SH-SY5Y (cell line): ENCODE data around the gene TASP1.

Experiments used
- GATA2 ChIP-seq: IDR thresholded peaks from 2 replicates; pipeline ENCODE4 v1.6.1; 2011; ENCODE audit warnings: mild to moderate bottlenecking, low read depth, low read length
- GATA3 ChIP-seq: IDR thresholded peaks from 2 replicates; pipeline ENCODE4 v1.6.1; 2011; ENCODE audit warnings: low read depth, mild to moderate bottlenecking, low read length, moderate library complexity

Gene TASP1

GRCh38 chr20:13492001-13492481 lies 146.7 kb downstream of the TASP1 start:
- TF ChIP-seq GATA3 (no peak), GATA2 (no peak)

DNA sequence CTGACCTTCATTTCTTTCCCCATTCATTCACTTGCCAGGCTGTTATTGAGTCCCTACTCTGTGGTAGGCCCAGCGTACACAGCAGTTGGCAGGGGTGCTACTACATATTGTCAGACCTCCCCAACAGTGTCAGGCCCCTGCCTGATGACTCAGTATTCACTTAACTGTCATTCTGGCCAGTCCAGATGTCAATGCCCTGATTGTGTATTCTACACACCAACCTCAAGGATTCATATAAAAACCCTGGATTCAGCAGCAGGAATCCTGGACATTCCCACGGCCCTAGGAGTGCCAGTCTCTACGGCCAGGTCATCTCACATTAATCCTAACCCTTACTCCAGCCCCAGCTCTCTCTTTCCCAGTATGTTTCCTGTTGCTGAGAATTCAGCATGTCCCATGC lies 151.5 kb downstream of the TASP1 start:
- TF ChIP-seq GATA3: no peak
- TF ChIP-seq GATA2: no peak

GRCh38 chr20:13486694-13487093 lies 152.0 kb downstream of the TASP1 start:
- TF ChIP-seq GATA3 (no peak), GATA2 (no peak)

GRCh38 chr20:13485576-13485975 lies 153.2 kb downstream of the TASP1 start:
- TF ChIP-seq GATA2 (no peak), GATA3 (no peak)

GRCh38 chr20:13478366-13478765 lies 160.4 kb downstream of the TASP1 start:
- TF ChIP-seq GATA3 (no peak), GATA2 (no peak)

DNA sequence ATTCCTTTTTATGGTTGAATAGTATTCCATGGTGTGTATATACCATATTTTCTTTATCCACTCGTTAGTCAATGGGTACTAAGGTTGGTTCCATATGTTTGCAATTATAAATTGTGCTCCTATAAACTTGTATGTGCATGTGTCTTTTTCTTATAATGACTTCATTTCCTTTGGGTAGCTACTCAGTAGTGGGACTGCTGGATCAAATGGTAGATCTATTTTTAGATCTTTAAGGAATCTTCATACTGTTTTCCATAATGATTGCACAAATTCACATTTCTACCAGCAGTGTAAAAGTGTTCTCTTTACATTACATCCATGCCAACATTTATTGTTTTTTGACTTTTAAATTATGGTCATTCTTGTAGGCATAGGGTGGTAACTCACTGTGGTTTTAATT lies 164.3 kb downstream of the TASP1 start:
- no peak for TF ChIP-seq GATA2
- TF ChIP-seq GATA3: no peak

DNA sequence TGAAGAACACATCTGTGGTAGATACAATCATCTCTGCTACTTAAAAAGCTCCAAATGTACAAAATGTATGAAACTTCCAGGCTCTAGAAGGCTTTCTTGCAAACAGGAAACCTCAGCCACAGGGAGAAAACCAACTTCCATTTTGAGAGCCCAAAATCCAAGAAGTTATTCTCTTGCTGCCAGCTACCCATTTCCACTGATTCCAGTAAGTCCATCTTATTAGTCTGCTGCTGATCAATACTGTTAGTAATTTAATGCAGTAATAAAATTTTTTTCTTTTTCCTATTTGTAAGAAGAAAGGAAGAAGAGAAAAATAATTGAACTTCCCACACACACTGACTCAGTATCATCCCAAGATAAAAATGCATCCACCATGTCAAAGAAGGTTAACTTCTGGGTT lies 169.5 kb downstream of the TASP1 start:
- no peak for TF ChIP-seq GATA2
- no peak for TF ChIP-seq GATA3

DNA sequence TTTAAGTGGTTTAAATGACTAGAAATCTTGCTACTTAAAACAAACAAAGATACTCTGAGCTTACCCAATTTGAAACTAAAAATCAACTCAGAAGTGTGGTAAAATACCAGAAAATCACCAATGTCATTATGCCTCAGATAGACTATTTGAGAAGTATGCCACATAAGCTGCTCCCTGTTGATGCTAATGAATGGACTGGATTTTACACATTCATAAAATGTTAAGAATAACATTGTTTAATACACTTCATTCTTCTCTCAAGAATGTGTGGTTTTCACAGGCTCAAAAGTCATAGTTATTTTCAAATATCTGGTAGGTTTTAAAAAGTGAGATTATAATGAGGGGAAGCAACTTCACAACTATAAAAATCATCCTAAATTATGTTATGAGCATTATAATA lies 170.6 kb downstream of the TASP1 start:
- TF ChIP-seq GATA2 (no peak), GATA3 (no peak)

GRCh38 chr20:13464702-13465101 lies 174.0 kb downstream of the TASP1 start:
- TF ChIP-seq GATA3 (no peak), GATA2 (no peak)

GRCh38 chr20:13461849-13462458 lies 176.8 kb downstream of the TASP1 start:
- TF ChIP-seq GATA2: no peak
- TF ChIP-seq GATA3: no peak

DNA sequence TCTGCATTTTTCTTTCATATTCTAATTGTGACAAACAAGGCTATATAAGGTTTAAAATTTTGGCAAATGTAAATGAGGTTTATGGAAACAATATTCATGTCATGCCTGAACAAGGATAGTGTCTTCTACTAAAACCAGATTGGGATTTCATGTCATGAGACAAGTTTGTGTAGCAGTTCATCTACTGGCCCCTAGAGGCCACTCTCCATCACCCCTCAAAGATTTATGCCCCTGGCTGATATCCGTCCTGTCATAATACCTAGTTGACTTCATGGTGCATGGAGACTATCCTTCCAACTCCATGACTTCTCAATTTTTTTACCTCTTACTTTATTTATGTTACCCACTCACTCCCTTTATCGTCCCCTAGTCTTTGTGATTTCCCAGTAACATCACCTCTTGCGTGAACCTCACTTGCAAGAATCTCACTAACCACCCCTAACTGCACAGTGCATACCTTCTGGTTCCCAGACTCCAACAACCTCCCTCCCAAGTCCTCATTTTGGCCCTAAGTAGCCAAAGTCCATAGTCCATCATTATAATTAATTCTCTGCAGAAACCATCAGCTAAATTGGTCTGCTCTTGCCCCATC lies 179.8 kb downstream of the TASP1 start:
- TF ChIP-seq GATA2 (no peak), GATA3 (no peak)

- no peak for TF ChIP-seq GATA3
- TF ChIP-seq GATA2: no peak
Measured at GRCh38 chr20:13457487-13457886, 181.2 kb downstream of the TASP1 start.

DNA sequence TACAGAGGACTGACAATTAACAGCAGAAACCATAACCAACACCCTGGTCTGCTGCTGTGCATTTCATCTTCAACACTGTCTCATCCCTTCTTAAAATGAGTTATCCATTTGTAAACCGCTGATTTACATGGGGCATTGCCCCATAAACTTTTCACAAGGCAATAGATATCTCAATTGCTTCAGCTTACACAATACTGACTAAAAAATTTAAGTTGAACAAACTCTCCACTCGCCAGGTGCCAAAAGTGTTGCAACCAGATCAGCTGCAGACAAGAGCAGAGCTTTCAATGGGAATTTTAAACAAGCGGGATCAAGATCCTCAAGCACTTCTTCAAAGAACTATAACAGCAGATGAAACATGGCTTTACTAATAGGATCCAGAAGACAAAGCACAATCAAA lies 183.0 kb downstream of the TASP1 start:
- no peak for TF ChIP-seq GATA2
- no peak for TF ChIP-seq GATA3

DNA sequence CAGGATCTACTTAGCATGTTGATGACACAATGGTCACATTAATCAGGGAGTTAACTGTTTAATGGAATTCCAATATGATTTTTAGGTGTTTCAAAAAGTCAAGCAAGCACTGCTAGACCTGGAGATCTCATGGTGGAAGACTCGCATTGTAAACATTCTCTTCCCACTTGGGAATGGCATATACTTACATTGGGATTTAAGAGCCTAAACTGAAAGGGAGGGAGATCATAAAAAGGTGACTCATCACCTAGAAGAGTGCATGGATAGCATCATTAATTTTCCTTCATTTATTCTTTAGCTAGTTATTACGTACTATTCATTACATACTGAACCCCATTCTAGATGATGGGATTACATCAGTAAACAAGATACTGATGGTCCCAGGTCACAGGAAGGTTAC lies 185.4 kb downstream of the TASP1 start:
- TF ChIP-seq GATA3 (no peak), GATA2 (no peak)

GRCh38 chr20:13452470-13453124 lies 186.1 kb downstream of the TASP1 start:
- TF ChIP-seq GATA3 (no peak), GATA2 (no peak)

DNA sequence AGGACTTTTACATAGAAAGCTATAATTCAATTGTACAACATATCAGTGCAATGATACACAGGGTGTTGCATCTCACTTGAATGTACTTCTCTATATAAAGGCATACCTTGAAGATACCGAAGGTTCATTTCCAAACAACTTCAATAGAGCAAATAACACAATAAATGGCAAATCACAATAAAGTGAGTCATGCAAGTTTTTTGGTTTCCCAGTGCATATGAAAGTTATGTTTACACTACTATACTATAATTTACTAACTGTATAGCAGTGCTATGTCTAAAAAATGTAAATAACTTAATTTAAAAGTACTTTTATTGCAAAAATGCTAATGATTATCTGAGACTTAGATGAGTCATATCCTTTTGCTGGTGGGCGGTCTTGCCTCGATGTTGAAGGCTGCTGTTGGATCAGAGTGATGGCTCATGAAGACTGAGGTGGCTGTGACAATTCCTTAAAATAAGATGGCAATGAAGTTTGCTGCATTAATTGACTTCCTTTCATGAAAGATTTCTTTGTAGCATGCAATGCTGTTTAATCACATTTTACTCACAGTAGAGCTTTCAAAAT lies 188.8 kb downstream of the TASP1 start:
- TF ChIP-seq GATA3 (no peak), GATA2 (no peak)
